ENCODE results near the gene ALDH1B1. TPM values are rescaled to one million over a fixed set of nuclear protein-coding genes. Genes with fewer than 3 reads are reported as not detected.

The ALDH1B1 gene
- total and polyA plus RNA-seq, 12 donors, result 4.4 to 46.8 (median 19.3) TPM

- TF ChIP-seq POLR2A (IDR thresholded peaks at IDR 0.05), result no peak
- TF ChIP-seq CTCF (IDR thresholded peaks at IDR 0.05), result no peak
- intact Hi-C loops (cut with DNase I), result loop anchor here in 1 of 2 donors (10.0 kb wide), 1 partner anchor 61 kb away; no protein-coding TSS in a partner anchor
- Histone ChIP-seq H3K36me3 (replicated peaks in 1 of 2) (no peaks in the 10 kb centered on the region), H3K4me1 (replicated peaks in 1 of 2) (no peaks in the 10 kb centered on the region), H3K27ac (no peak overlapping the region), H3K9me3 (replicated peaks in 1 of 3) (no peaks in the 10 kb centered on the region), H3K4me3 (no peak overlapping the region), H3K27me3 (no peaks in the 10 kb centered on the region)
- no peak for DNase-seq
- WGBS, 4 donors, result 68 to 86% (median 75%) methylated on average over 2 of the region's 2 CpGs
Measured at GRCh38 chr9:38435521-38435920, 43.0 kb downstream of the ALDH1B1 start.

GRCh38 chr9:38436708-38437107, 44.2 kb downstream of the ALDH1B1 start:
- H3K36me3 ChIP-seq (replicated peaks in 1 of 2), result no peaks in the 10 kb centered on the region
- no peaks in the 10 kb centered on the region for H3K27me3 ChIP-seq
- H3K4me3 ChIP-seq, result no peak overlapping the region
- no peaks in the 10 kb centered on the region for H3K9me3 ChIP-seq (replicated peaks in 1 of 3)
- H3K27ac ChIP-seq, result no peak overlapping the region
- TF ChIP-seq POLR2A (IDR thresholded peaks at IDR 0.05), result no peak
- TF ChIP-seq CTCF (IDR thresholded peaks at IDR 0.05), result no peak
- no peaks in the 10 kb centered on the region for H3K4me1 ChIP-seq (replicated peaks in 1 of 2)
- DNase-seq, result no peak
- WGBS, 4 donors, result 88 to 95% (median 91%) methylated on average over 2 of the region's 2 CpGs
- intact Hi-C loops (cut with DNase I), result loop anchor here in 1 of 2 donors (10.0 kb wide), 1 partner anchor 62 kb away; no protein-coding TSS in a partner anchor

- H3K27ac ChIP-seq, result no peak overlapping the region
- H3K36me3 ChIP-seq (replicated peaks in 1 of 2), result no peaks in the 10 kb centered on the region
- no peaks in the 10 kb centered on the region for H3K9me3 ChIP-seq (replicated peaks in 1 of 3)
- H3K4me1 ChIP-seq (replicated peaks in 1 of 2), result no peaks in the 10 kb centered on the region
- 75 to 84% (median 78%) methylated on average over 11 of the region's 11 CpGs for WGBS, 4 donors
- no peak overlapping the region for H3K4me3 ChIP-seq
- no peaks in the 10 kb centered on the region for H3K27me3 ChIP-seq
- intact Hi-C loops (cut with DNase I), result loop anchor here in 1 of 2 donors (10.0 kb wide), 1 partner anchor 63 kb away; no protein-coding TSS in a partner anchor
- TF ChIP-seq CTCF (IDR thresholded peaks at IDR 0.05) (no peak), POLR2A (IDR thresholded peaks at IDR 0.05) (no peak)
- DNase-seq, result no peak
Measured at GRCh38 chr9:38437193-38437823, 44.8 kb downstream of the ALDH1B1 start.

GRCh38 chr9:38439291-38439915, 46.9 kb downstream of the ALDH1B1 start:
- Histone ChIP-seq H3K4me3 (no peak overlapping the region), H3K36me3 (replicated peaks in 1 of 2) (no peaks in the 10 kb centered on the region), H3K27me3 (no peaks in the 10 kb centered on the region), H3K4me1 (replicated peaks in 1 of 2) (no peaks in the 10 kb centered on the region), H3K9me3 (replicated peaks in 1 of 3) (no peaks in the 10 kb centered on the region), H3K27ac (no peak overlapping the region)
- TF ChIP-seq POLR2A (IDR thresholded peaks at IDR 0.05) (no peak), CTCF (IDR thresholded peaks at IDR 0.05) (no peak)
- WGBS, 4 donors, result 65 to 84% (median 79%) methylated on average over 3 of the region's 3 CpGs
- no peak for DNase-seq
- intact Hi-C loops (cut with DNase I), result loop anchor here in 1 of 2 donors (10.0 kb wide), 1 partner anchor 65 kb away; no protein-coding TSS in a partner anchor
